Activated CD4-positive, CD25-positive, alpha-beta regulatory T cell (primary cell): Measurements from ENCODE around the gene NCK1.
"Not testable (repeated sequence)": the region's sequence is repeated elsewhere in the genome, so short reads cannot be mapped to it uniquely, and the experiment has no call there.

Experiments used
- DNase-seq, 4 experiments: peaks; one replicate each; lab custom pipeline; 2025; lab: John Stamatoyannopoulos, UW

The NCK1 gene

GRCh38 chr3:136862617-136863322 is 762 bp downstream of the NCK1 start:
- peak in 3 of 4 experiments; percentile 19 to 27 (median 26) for DNase-seq

DNA sequence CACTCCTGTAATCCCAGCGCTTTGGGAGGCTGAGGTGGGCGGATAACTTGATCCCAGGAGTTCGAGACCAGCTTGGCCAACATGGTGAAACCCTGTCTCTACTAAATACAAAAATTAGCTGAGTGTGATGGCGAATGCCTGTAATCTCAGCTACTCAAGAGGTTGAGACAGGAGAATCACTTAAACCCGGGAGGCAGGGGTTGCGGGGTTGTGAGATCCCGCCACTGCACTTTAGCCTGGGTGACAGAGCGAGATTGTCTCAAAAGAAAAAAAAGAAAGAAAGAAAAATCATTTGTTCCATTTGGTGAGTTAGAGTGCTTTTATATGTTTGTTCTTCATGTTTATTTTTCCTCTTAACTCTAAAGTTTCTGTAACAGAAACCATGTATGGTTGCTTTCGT is 7.3 kb downstream of the NCK1 start:
- DNase-seq, result no peak

- DNase-seq, result not testable (repeated sequence)
Measured at GRCh38 chr3:136872258-136872657, 10.2 kb downstream of the NCK1 start.

DNA sequence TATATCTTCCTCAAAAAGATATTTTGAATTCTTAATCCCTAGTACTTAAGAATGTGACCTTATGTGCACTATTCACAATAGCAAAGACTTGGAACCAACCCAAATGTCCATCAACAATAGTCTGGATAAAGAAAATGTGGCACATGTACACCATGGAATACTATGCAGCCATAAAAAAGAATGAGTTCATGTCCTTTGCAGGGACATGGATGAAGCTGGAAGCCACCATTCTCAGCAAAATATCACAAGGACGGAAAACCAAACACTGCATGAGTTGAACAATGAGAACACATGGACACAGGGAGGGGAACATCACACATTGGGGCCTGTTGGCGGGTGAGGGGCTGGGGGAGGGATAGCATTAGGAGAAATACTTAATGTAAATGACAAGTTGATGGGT is 17.5 kb downstream of the NCK1 start:
- not testable (repeated sequence) for DNase-seq

DNA sequence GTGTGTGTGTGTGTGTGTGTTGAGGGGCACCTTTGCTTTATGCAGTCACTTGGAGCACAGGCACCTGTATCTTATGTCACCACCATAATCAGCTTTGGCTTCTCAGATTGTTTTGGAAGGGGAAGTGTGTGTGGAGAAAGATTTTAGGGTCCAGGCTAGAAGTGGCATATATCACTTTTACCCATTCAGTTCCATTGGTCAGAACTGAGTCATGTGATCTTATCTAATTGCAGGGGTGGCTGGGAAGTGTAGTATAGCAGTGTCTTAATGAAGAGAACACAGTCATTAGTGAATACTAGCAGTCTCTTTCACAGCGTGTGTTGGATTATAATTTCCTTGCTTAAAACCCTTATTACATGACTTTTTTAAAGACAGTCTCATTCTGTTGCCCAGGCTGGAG is 20.6 kb downstream of the NCK1 start:
- DNase-seq, result no peak

- no peak for DNase-seq
Measured at GRCh38 chr3:136883967-136884720, 22.1 kb downstream of the NCK1 start.

DNA sequence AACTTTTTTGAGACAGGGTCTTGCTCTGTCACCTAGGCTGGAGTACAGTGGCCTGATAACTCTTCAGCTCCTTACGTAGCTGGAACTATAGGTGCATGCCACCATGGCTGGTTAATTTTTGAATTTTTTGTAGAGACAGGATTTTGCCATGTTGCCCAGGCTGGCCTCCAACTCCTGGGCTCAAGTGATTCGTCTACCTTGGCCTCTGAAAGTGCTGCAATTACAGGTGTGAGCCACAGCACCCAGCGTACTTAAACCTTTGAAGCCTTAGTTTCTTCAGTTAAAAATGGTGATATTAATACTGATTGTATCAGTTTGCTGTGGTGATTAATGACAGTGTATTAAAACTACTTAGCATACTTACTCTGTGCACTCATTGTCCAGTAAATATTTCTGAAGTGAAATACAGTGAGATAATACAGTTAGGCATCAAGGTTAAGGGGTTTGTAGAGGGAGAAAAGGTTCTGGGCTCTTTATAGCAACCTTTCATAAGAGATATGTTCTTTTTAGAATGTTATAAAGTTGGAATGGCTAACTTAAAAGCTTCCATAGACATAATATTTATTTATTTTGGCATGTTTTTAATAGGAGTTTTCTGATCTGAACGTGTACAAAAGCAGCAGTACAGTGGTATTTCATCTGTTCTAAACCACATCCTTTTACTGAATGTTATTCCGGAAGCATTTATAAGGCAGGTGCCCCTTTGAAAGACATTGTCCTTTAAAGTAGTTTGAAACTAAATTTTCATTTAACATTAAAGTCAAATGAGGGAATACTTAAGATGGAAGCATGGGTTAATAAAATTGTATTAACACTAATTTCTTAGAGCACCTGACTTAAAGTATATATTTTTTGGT is 23.6 kb downstream of the NCK1 start:
- no peak for DNase-seq

DNA sequence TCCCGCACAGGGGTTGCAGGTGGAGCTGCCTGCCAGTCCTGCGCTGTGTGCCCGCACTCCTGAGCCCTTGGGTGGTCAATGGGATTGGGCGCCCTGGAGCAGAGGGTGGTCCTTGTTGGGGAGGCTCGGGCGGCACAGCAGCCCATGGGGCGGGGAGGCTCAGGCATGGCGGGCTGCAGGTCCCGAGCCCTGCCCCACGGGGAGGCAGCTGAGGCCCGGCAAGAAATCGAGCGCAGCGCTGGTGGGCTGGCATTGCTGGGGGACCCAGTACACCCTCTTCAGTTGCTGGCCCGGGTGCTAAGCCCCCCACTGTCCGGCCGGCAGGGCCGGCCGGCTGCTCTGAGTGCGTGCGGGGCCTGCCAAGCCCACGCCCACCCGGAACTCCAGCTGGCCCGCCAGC is 27.9 kb downstream of the NCK1 start:
- DNase-seq, result no peak

DNA sequence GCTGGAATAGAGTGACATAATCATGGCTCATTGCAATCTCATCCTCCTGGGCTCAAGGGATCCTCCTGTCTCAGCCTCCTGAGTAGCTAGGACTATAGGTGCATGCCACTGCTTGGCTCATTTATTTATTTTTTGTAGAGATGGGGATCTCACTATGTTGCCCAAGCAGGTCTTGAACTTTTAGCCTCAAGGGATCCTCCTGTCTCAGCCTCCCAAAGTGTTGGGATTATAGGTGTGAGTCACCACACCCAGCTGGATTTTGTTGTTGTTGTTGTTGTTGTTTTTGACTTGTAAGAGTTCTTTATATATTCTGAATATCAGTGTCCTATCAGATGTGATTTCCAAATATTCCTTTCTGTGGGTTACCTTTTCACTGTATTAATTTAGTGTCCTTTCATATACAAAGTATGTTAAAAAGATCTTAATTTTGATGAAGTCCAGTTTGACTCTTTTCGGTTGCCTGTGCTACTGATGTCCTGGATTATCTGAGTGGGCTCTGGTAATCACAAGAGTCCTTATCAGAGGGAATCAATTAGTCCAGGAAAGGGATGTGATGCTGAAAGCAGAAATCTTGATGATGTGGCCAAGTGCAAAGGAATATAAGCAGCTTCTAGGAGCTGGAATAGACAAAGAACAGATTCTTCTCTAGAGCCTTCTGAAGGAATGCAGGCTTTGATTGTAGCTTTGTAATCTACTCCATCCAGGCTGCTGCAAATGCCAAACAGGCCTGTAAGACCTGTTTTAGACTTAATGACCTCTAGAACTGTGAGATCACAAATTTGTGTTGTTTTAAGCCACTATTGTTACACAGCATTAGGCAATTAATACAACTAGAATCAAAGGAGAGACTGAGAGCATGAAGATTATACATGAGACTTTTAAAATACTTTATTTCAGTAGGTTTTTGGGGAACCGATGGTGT is 30.2 kb downstream of the NCK1 start:
- DNase-seq, result no peak

- no peak for DNase-seq
Measured at GRCh38 chr3:136893848-136894443, 31.9 kb downstream of the NCK1 start.

GRCh38 chr3:136897171-136897570 is 35.2 kb downstream of the NCK1 start:
- not testable (repeated sequence) for DNase-seq

- no peak for DNase-seq
Measured at GRCh38 chr3:136898549-136898948, 36.5 kb downstream of the NCK1 start.

DNA sequence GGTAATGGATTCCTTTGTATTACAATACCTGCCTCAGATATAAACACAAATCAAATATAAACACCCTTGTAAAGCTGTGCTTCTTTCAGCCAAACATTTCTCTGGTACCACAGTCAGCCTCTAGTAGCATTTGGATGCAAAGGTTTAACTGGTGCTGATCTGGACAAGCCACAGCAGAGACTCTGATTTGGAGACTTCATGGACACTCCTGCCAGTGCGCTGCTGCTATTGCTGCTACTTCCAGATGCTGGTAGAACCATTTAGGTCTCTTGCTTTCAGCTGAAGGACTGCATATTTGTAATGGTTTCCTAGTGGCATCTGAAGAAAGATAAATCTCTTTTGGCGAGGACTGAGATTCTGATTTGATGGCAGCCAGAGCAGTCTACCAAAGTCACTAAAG is 36.9 kb downstream of the NCK1 start:
- no peak for DNase-seq

GRCh38 chr3:136899622-136900158 is 37.7 kb downstream of the NCK1 start:
- no peak for DNase-seq

GRCh38 chr3:136900694-136901093 is 38.7 kb downstream of the NCK1 start:
- DNase-seq, result not testable (repeated sequence)

DNA sequence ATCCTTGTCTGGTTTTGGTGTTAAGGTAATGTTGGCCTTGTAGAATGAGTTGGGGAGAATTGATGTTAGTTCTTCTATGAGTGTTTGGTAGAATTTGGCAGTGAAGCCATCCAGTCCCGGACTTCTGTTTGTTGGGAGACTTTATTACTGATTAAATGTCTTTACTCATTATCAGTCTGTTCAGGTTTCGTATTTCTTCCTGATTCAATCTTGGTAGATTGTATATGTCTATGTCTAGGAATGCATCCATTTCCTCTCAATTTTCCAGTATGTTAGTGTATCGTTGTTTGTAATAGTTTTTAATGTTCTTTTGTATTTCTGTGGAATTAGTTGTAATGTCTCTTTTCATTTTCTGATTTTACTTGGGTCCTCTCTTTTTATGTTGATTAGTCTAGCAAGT is 39.4 kb downstream of the NCK1 start:
- no peak for DNase-seq

DNA sequence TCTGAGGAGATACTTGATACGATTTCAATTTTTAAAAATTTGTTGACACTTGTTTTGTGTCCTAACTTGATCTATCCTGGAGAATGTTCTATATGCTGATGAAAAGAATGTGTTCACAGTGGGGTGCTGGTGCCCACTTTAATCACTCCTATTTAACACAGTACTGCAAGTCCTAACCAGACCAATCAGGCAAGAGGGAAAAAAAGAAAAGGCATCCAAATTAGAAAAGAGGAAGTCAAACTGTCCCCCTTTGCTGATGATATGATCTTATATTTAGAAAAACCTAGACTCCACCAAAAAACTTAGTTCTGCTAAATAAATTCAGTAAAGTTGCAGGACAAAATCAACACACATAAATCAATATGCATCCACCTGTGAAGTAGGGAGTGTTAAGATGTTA is 40.5 kb downstream of the NCK1 start:
- not testable (repeated sequence) for DNase-seq

DNA sequence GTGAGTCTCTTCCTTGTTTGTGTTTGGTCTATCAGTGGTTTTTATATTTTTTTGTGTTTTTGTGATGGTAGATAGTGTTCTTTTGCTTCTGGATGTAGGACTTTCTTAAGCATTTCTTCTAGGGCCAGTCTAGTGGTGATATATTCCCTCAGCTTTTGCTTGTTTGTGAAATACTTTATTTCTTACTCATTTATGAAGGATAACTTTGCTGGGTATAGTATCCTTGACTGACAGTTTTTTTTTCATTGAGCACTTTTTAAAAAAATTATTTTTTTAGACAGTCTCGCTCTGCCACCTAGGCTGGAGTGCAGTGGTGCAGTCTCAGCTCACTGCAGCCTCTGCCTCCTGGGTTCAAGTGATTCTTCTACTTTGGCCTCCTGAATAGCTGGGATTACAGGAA is 41.9 kb downstream of the NCK1 start:
- no peak for DNase-seq

GRCh38 chr3:136904746-136905145 is 42.7 kb downstream of the NCK1 start:
- DNase-seq, result no peak

- no peak for DNase-seq
Measured at GRCh38 chr3:136905549-136905948, 43.5 kb downstream of the NCK1 start.

- DNase-seq, result no peak
Measured at GRCh38 chr3:136906725-136907124, 44.7 kb downstream of the NCK1 start.
